ENCODE data around the gene MSH6.

Gene MSH6

DNA sequence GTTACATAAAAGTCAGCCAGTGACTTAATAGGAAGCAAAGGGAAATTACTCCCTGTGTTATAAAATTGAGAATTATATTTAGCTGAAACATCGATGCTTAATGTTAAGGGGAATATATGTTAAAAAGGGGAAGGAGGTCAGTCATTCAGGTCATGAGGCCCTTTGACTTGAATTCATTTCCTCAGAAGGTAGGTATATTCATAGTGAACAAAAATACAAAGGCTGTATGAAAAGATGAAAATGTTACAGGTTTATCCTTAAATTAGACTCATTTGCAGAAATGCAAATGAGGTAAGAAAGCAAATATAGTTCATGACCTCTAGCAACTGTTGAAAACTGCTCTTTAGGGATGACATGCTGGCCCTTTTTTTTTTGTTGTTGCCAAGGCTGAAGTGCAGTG lies 20.8 kb downstream of the MSH6 start:
- Histone ChIP-seq H3K4me3 (ENCODE audit: low read length) (no peak overlapping the region), H3K36me3 (ENCODE audit: control insufficient read depth, insufficient read depth, low read length) (peaks cover 36% of the 10 kb centered on the region; the same call in 1 of the 2 replicates), H3K9me3 (ENCODE audit: control insufficient read depth, insufficient read depth, low read length) (no peaks in the 10 kb centered on the region), H3K4me1 (ENCODE audit: control insufficient read depth, insufficient read depth, low read length) (no peaks in the 10 kb centered on the region), H3K27ac (ENCODE audit: low read length) (no peak overlapping the region), H3K27me3 (ENCODE audit: control insufficient read depth, insufficient read depth, low read length) (0 out of 2 replicates have a peak, but pooled peaks cover 1% of the 10 kb centered on the region)
- no peak for DNase-seq (ENCODE audit: low read depth, low spot score)
- WGBS (ENCODE audit: insufficient coverage, insufficient read length): no CpG with 5 or more reads among the region's 1 CpG

DNA sequence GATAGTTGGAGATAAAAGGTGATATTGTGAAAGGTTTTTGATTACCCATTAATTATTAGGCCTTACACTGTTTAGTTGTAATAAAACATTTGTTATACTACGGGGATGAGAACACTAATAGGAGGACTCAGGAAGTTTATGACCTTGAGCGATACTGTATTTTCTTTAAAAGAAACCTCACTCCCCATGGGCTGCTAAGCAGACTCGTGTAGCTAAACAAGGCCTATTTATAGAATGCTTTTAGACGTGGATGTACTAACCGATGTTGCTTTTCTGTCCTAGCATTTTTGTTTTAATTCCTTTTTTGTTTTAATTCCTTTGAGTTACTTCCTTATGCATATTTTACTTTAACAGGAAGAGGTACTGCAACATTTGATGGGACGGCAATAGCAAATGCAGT lies 22.9 kb downstream of the MSH6 start:
- Histone ChIP-seq H3K9me3 (ENCODE audit: control insufficient read depth, insufficient read depth, low read length) (no peaks in the 10 kb centered on the region), H3K27me3 (ENCODE audit: control insufficient read depth, insufficient read depth, low read length) (0 out of 2 replicates have a peak, but pooled peaks cover 1% of the 10 kb centered on the region), H3K4me1 (ENCODE audit: control insufficient read depth, insufficient read depth, low read length) (no peaks in the 10 kb centered on the region), H3K4me3 (ENCODE audit: low read length) (no peak overlapping the region), H3K36me3 (ENCODE audit: control insufficient read depth, insufficient read depth, low read length) (peaks cover 22% of the 10 kb centered on the region; the same call in 1 of the 2 replicates), H3K27ac (ENCODE audit: low read length) (no peak overlapping the region)
- DNase-seq (ENCODE audit: low read depth, low spot score): no peak
- WGBS (ENCODE audit: insufficient coverage, insufficient read length): no CpG with 5 or more reads among the region's 6 CpGs

DNA sequence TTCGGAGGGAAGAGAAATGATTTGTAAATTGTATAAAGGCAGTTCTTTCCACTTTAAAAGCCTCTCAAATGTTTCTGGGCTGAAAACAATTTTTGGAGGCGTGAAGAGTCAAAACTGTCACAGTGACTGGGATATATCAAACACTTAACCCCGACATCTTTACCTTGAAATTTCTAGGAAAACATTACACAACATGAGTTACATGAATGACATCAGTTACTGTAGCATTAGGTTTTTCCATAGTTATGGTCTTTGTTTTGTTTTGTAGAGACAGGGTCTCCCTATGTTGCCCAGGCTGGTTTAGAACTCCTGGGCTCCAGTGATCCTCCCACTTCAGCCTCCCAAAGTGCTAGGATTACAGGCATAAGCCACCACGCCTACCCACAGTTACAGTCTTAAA lies 25.7 kb downstream of the MSH6 start:
- no CpG with 5 or more reads among the region's 4 CpGs for WGBS (ENCODE audit: insufficient coverage, insufficient read length)
- H3K4me1 ChIP-seq (ENCODE audit: control insufficient read depth, insufficient read depth, low read length): no peaks in the 10 kb centered on the region
- H3K27ac ChIP-seq (ENCODE audit: low read length): no peak overlapping the region
- 0 out of 2 replicates have a peak, but pooled peaks cover 1% of the 10 kb centered on the region for H3K27me3 ChIP-seq (ENCODE audit: control insufficient read depth, insufficient read depth, low read length)
- no peak overlapping the region for H3K4me3 ChIP-seq (ENCODE audit: low read length)
- H3K9me3 ChIP-seq (ENCODE audit: control insufficient read depth, insufficient read depth, low read length): no peaks in the 10 kb centered on the region
- peaks cover 15% of the 10 kb centered on the region; the same call in 1 of the 2 replicates for H3K36me3 ChIP-seq (ENCODE audit: control insufficient read depth, insufficient read depth, low read length)
- DNase-seq (ENCODE audit: low read depth, low spot score): no peak

DNA sequence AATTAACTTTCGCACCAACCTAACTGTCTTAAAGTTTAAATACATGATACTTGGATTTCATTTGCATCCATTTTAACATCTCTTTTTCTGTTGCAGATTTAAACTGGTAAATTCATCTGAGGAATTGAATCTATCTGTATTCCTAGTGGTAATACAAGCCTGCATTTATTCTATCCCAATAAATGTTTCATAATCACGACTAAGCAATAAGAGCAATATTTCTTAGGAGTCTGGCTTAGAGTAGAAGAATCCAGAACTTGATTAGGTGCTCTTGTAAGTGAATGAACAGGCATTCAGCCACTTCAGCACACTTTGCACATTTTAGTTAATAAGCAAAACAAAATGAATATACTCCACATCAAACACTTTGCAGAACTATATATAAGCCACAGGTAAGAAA lies 27.0 kb downstream of the MSH6 start:
- no peak for DNase-seq (ENCODE audit: low read depth, low spot score)
- no peak overlapping the region for H3K4me3 ChIP-seq (ENCODE audit: low read length)
- H3K27ac ChIP-seq (ENCODE audit: low read length): no peak overlapping the region
- H3K36me3 ChIP-seq (ENCODE audit: control insufficient read depth, insufficient read depth, low read length): peaks cover 11% of the 10 kb centered on the region; the same call in 1 of the 2 replicates
- H3K4me1 ChIP-seq (ENCODE audit: control insufficient read depth, insufficient read depth, low read length): no peaks in the 10 kb centered on the region
- H3K27me3 ChIP-seq (ENCODE audit: control insufficient read depth, insufficient read depth, low read length): 0 out of 2 replicates have a peak, but pooled peaks cover 1% of the 10 kb centered on the region
- WGBS (ENCODE audit: insufficient coverage, insufficient read length): 100% methylated on average over 1 of the region's 2 CpGs
- H3K9me3 ChIP-seq (ENCODE audit: control insufficient read depth, insufficient read depth, low read length): no peaks in the 10 kb centered on the region

DNA sequence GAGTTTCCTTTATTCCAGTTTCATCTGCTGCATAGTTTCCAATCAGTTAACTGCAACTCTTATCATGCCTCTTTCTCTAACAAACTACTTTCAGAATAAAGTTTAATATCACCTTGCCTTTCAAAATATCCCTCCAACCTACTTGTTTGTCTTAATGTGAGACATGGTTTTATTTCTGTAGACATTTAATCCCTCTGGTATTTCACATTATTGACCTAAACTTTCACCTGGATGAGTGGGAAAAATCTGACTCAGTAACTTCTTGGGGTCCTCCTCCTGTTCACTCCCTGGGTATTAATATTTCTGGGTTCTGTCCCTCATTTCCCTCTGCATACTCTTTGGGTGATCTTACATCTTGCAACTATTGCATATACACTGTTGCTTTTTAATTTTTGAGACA lies 27.9 kb downstream of the MSH6 start:
- H3K27ac ChIP-seq (ENCODE audit: low read length): no peak overlapping the region
- peaks cover 13% of the 10 kb centered on the region; the same call in 1 of the 2 replicates for H3K36me3 ChIP-seq (ENCODE audit: control insufficient read depth, insufficient read depth, low read length)
- DNase-seq (ENCODE audit: low read depth, low spot score): no peak

GRCh38 chr2:47811668-47812067 lies 28.7 kb downstream of the MSH6 start:
- no peak for DNase-seq (ENCODE audit: low read depth, low spot score)
- no CpG with 5 or more reads among the region's 1 CpG for WGBS (ENCODE audit: insufficient coverage, insufficient read length)
- H3K27me3 ChIP-seq (ENCODE audit: control insufficient read depth, insufficient read depth, low read length): 0 out of 2 replicates have a peak, but pooled peaks cover 1% of the 10 kb centered on the region
- H3K4me3 ChIP-seq (ENCODE audit: low read length): no peak overlapping the region
- no peaks in the 10 kb centered on the region for H3K4me1 ChIP-seq (ENCODE audit: control insufficient read depth, insufficient read depth, low read length)
- no peak overlapping the region for H3K27ac ChIP-seq (ENCODE audit: low read length)
- no peaks in the 10 kb centered on the region for H3K9me3 ChIP-seq (ENCODE audit: control insufficient read depth, insufficient read depth, low read length)
- H3K36me3 ChIP-seq (ENCODE audit: control insufficient read depth, insufficient read depth, low read length): peaks cover 12% of the 10 kb centered on the region; the same call in 1 of the 2 replicates

More for the DNA sequence above, 27.9 kb downstream of the MSH6 start:
- Histone ChIP-seq H3K27me3 (ENCODE audit: control insufficient read depth, insufficient read depth, low read length) (0 out of 2 replicates have a peak, but pooled peaks cover 1% of the 10 kb centered on the region), H3K4me3 (ENCODE audit: low read length) (no peak overlapping the region), H3K4me1 (ENCODE audit: control insufficient read depth, insufficient read depth, low read length) (no peaks in the 10 kb centered on the region), H3K9me3 (ENCODE audit: control insufficient read depth, insufficient read depth, low read length) (no peaks in the 10 kb centered on the region)

GRCh38 chr2:47815764-47816163 lies 32.8 kb downstream of the MSH6 start:
- Histone ChIP-seq H3K4me3 (ENCODE audit: low read length) (no peak overlapping the region), H3K27me3 (ENCODE audit: control insufficient read depth, insufficient read depth, low read length) (no peaks in the 10 kb centered on the region), H3K9me3 (ENCODE audit: control insufficient read depth, insufficient read depth, low read length) (no peaks in the 10 kb centered on the region), H3K36me3 (ENCODE audit: control insufficient read depth, insufficient read depth, low read length) (peaks cover 4% of the 10 kb centered on the region; the same call in 1 of the 2 replicates), H3K4me1 (ENCODE audit: control insufficient read depth, insufficient read depth, low read length) (no peaks in the 10 kb centered on the region), H3K27ac (ENCODE audit: low read length) (no peak overlapping the region)
- WGBS (ENCODE audit: insufficient coverage, insufficient read length): no CpG with 5 or more reads among the region's 10 CpGs
- no peak for DNase-seq (ENCODE audit: low read depth, low spot score)

DNA sequence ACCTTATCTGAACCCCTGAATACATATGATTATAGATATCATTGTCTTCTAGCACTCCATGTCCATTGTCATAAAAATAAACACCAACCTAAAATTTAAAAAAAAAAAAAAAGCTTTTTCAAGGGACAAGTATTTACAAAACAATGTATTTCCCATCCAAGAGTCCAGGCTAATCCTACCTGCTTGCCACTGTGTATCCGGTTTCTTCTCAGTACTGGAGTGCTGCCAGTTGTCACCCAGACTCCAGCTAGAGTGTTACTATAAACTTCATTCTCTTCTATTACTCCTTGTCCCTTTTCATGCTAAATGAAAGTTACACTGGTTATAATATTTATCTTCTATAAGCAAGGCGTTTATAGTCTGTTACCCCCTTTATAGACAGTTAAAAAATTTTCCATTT lies 35.8 kb downstream of the MSH6 start:
- H3K9me3 ChIP-seq (ENCODE audit: control insufficient read depth, insufficient read depth, low read length): no peaks in the 10 kb centered on the region
- H3K4me1 ChIP-seq (ENCODE audit: control insufficient read depth, insufficient read depth, low read length): no peaks in the 10 kb centered on the region
- peaks cover 8% of the 10 kb centered on the region; the same call in 1 of the 2 replicates for H3K36me3 ChIP-seq (ENCODE audit: control insufficient read depth, insufficient read depth, low read length)
- H3K27ac ChIP-seq (ENCODE audit: low read length): no peak overlapping the region
- no peak overlapping the region for H3K4me3 ChIP-seq (ENCODE audit: low read length)
- H3K27me3 ChIP-seq (ENCODE audit: control insufficient read depth, insufficient read depth, low read length): no peaks in the 10 kb centered on the region
- DNase-seq (ENCODE audit: low read depth, low spot score): no peak
- no CpG with 5 or more reads among the region's 2 CpGs for WGBS (ENCODE audit: insufficient coverage, insufficient read length)

DNA sequence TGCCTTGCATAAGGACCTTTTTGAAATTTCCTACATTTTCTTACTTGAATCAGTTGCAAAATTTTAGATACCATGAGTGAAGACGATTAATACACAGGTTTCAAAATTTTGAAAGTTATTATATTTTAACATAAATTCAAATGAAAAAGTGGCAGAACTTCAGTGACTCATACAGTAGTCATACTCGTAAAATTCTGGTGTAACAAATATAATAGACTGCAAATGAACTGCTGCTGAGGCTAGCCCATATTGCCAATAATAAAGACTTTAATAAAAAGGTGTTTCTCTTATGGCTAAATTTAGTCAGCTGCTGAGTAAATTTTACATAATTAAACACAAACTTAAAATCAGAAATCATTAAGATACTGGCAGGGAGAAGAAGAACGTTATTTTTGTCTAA lies 36.9 kb downstream of the MSH6 start:
- Histone ChIP-seq H3K9me3 (ENCODE audit: control insufficient read depth, insufficient read depth, low read length) (no peaks in the 10 kb centered on the region), H3K27ac (ENCODE audit: low read length) (no peak overlapping the region), H3K27me3 (ENCODE audit: control insufficient read depth, insufficient read depth, low read length) (no peaks in the 10 kb centered on the region), H3K36me3 (ENCODE audit: control insufficient read depth, insufficient read depth, low read length) (peaks cover 10% of the 10 kb centered on the region; the same call in 1 of the 2 replicates), H3K4me3 (ENCODE audit: low read length) (no peak overlapping the region), H3K4me1 (ENCODE audit: control insufficient read depth, insufficient read depth, low read length) (no peaks in the 10 kb centered on the region)
- no peak for DNase-seq (ENCODE audit: low read depth, low spot score)
- WGBS (ENCODE audit: insufficient coverage, insufficient read length): no CpG with 5 or more reads among the region's 3 CpGs

- H3K36me3 ChIP-seq (ENCODE audit: control insufficient read depth, insufficient read depth, low read length): peaks cover 6% of the 10 kb centered on the region; the same call in 1 of the 2 replicates
- no peak for DNase-seq (ENCODE audit: low read depth, low spot score)
- H3K4me1 ChIP-seq (ENCODE audit: control insufficient read depth, insufficient read depth, low read length): no peaks in the 10 kb centered on the region
- H3K27me3 ChIP-seq (ENCODE audit: control insufficient read depth, insufficient read depth, low read length): no peaks in the 10 kb centered on the region
- H3K4me3 ChIP-seq (ENCODE audit: low read length): no peak overlapping the region
- H3K27ac ChIP-seq (ENCODE audit: low read length): no peak overlapping the region
- no peaks in the 10 kb centered on the region for H3K9me3 ChIP-seq (ENCODE audit: control insufficient read depth, insufficient read depth, low read length)
Measured at GRCh38 chr2:47822518-47822917, 39.6 kb downstream of the MSH6 start.

- no CpG with 5 or more reads among the region's 2 CpGs for WGBS (ENCODE audit: insufficient coverage, insufficient read length)
- Histone ChIP-seq H3K9me3 (ENCODE audit: control insufficient read depth, insufficient read depth, low read length) (no peaks in the 10 kb centered on the region), H3K4me1 (ENCODE audit: control insufficient read depth, insufficient read depth, low read length) (no peaks in the 10 kb centered on the region), H3K27ac (ENCODE audit: low read length) (no peak overlapping the region), H3K36me3 (ENCODE audit: control insufficient read depth, insufficient read depth, low read length) (peaks cover 6% of the 10 kb centered on the region; the same call in 1 of the 2 replicates), H3K4me3 (ENCODE audit: low read length) (no peak overlapping the region), H3K27me3 (ENCODE audit: control insufficient read depth, insufficient read depth, low read length) (no peaks in the 10 kb centered on the region)
- no peak for DNase-seq (ENCODE audit: low read depth, low spot score)
Measured at GRCh38 chr2:47833516-47833968, 50.6 kb downstream of the MSH6 start.

All from iPS DF 6.9 (cell line).